Astrocyte (in vitro differentiated cells and primary cell): ENCODE measurements around the gene FAM13A. TPM values are rescaled to one million over a fixed set of nuclear protein-coding genes. Genes with fewer than 3 reads are reported as not detected.

Experiments
- DNase-seq: peaks from one replicate; pipeline ENCODE4 v3.0.0-alpha.2; 2010; ENCODE audit warnings: low read depth
- FAIRE-seq: peaks from 2 replicates; lab custom pipeline; 2011; peaks lifted over from hg19 to GRCh38; lab: Jason Lieb, UNC
- H2AFZ ChIP-seq: 2 replicates; pipeline ENCODE4 v1.6.0; 2012; ENCODE audit warnings: low read depth, low read length, inconsistent platforms
- H3K27ac ChIP-seq: 2 replicates; pipeline ENCODE4 v1.5.1; 2011; ENCODE audit warnings: low read depth, low read length, inconsistent platforms
- H3K27me3 ChIP-seq: 2 replicates; pipeline ENCODE4 v1.6.0; 2011; ENCODE audit warnings: low read length, inconsistent platforms; ENCODE audit not compliant: insufficient read depth
- H3K36me3 ChIP-seq: 2 replicates; pipeline ENCODE4 v1.5.1; 2011; ENCODE audit warnings: low read length, inconsistent platforms; ENCODE audit not compliant: insufficient read depth
- H3K4me1 ChIP-seq: 2 replicates; pipeline ENCODE4 v1.5.1; 2011; ENCODE audit warnings: low read length, inconsistent platforms; ENCODE audit not compliant: insufficient read depth
- H3K4me2 ChIP-seq: 2 replicates; pipeline ENCODE4 v1.6.0; 2012; ENCODE audit warnings: low read length, inconsistent platforms
- H3K4me3 ChIP-seq: 2 replicates; pipeline ENCODE4 v1.5.1; 2011; ENCODE audit warnings: low read depth, mild to moderate bottlenecking, low read length, inconsistent platforms; ENCODE audit not compliant: insufficient read depth
- H3K79me2 ChIP-seq: 2 replicates; pipeline ENCODE4 v1.6.0; 2012; ENCODE audit warnings: mild to moderate bottlenecking, low read length, inconsistent platforms; ENCODE audit not compliant: insufficient read depth
- H3K9ac ChIP-seq: 2 replicates; pipeline ENCODE4 v1.6.0; 2012; ENCODE audit warnings: mild to moderate bottlenecking, low read length, inconsistent platforms
- H3K9me3 ChIP-seq: 2 replicates; pipeline ENCODE4 v1.5.1; 2012; ENCODE audit warnings: low read depth, mild to moderate bottlenecking, low read length, inconsistent platforms; ENCODE audit not compliant: insufficient read depth
- H4K20me1 ChIP-seq: 2 replicates; pipeline ENCODE4 v1.6.0; 2012; ENCODE audit warnings: low read length, inconsistent platforms; ENCODE audit not compliant: insufficient read depth
- H3K27ac Mint-ChIP-seq: one replicate; pipeline ENCODE4 v1.8.0; 2021; ENCODE audit warnings: mild to moderate bottlenecking, mixed read lengths; ENCODE audit not compliant: unreplicated experiment
- H3K27me3 Mint-ChIP-seq: one replicate; pipeline ENCODE4 v1.8.0; 2021; ENCODE audit warnings: low read depth, mixed read lengths; ENCODE audit not compliant: unreplicated experiment
- H3K36me3 Mint-ChIP-seq: one replicate; pipeline ENCODE4 v1.8.0; 2021; ENCODE audit warnings: low read depth, mixed read lengths; ENCODE audit not compliant: unreplicated experiment
- H3K4me1 Mint-ChIP-seq: one replicate; pipeline ENCODE4 v1.8.0; 2021; ENCODE audit warnings: low read depth, mixed read lengths; ENCODE audit not compliant: unreplicated experiment
- H3K4me3 Mint-ChIP-seq: one replicate; pipeline ENCODE4 v1.8.0; 2021; ENCODE audit warnings: mild to moderate bottlenecking, moderate library complexity, mixed read lengths; ENCODE audit not compliant: unreplicated experiment
- H3K9me3 Mint-ChIP-seq: one replicate; pipeline ENCODE4 v1.8.0; 2021; ENCODE audit warnings: mild to moderate bottlenecking, mixed read lengths; ENCODE audit not compliant: unreplicated experiment
- CTCF ChIP-seq: IDR thresholded peaks from 2 replicates; pipeline ENCODE4 v1.5.1; 2011; ENCODE audit warnings: low read depth, mild to moderate bottlenecking, inconsistent platforms, low read length, moderate library complexity; ENCODE audit not compliant: insufficient read depth
- EZH2 ChIP-seq: IDR thresholded peaks from 2 replicates; pipeline ENCODE4 v1.6.1; 2012; ENCODE audit warnings: mild to moderate bottlenecking, low read length, inconsistent platforms; ENCODE audit not compliant: insufficient read depth
- total RNA-seq: library from RNA; stranded (reverse); gene quantifications from 2 replicates; pipeline ENCODE4 v1.2.1, GENCODE V29; 2021

Gene FAM13A
- total RNA-seq, 1 donor from 2014 or later = 12.0 TPM

- Histone ChIP-seq H3K9me3 (no peaks in the 10 kb centered on the region), H3K4me3 (no peak overlapping the region), H3K4me2 (no peak overlapping the region), H3K9ac (no peak overlapping the region), H3K36me3 (no peaks in the 10 kb centered on the region), H3K79me2 (no peaks in the 10 kb centered on the region), H3K27me3 (no peaks in the 10 kb centered on the region), H2AFZ (no peak overlapping the region), H3K4me1 (peaks cover 16% of the 10 kb centered on the region), H4K20me1 (peaks cover 3% of the 10 kb centered on the region), H3K27ac (no peak overlapping the region)
- FAIRE-seq (peak; percentile 9), DNase-seq (no peak)
- Mint-ChIP-seq H3K27me3 (no peaks in the 10 kb centered on the region), H3K27ac (no peak overlapping the region), H3K4me1 (peaks cover 20% of the 10 kb centered on the region), H3K36me3 (no peaks in the 10 kb centered on the region), H3K4me3 (no peak overlapping the region), H3K9me3 (no peaks in the 10 kb centered on the region)
- no peak for TF ChIP-seq EZH2
- TF ChIP-seq CTCF = no peak
Observed at GRCh38 chr4:88757776-88758175, 299.2 kb downstream of the FAM13A start.

- no peak overlapping the region for H3K4me2 ChIP-seq
- H3K27ac ChIP-seq = no peak overlapping the region
- no peak overlapping the region for H2AFZ ChIP-seq
- H3K27me3 ChIP-seq = no peaks in the 10 kb centered on the region
- DNase-seq (no peak), FAIRE-seq (no peak)
- H3K4me1 Mint-ChIP-seq = peaks cover 20% of the 10 kb centered on the region
- H3K27ac Mint-ChIP-seq = no peak overlapping the region
- peaks cover 16% of the 10 kb centered on the region for H3K4me1 ChIP-seq
- no peaks in the 10 kb centered on the region for H3K9me3 Mint-ChIP-seq
- H3K27me3 Mint-ChIP-seq = no peaks in the 10 kb centered on the region
- no peaks in the 10 kb centered on the region for H3K36me3 Mint-ChIP-seq
- H4K20me1 ChIP-seq = peaks cover 3% of the 10 kb centered on the region
- H3K9me3 ChIP-seq = no peaks in the 10 kb centered on the region
- no peak for TF ChIP-seq CTCF
- H3K9ac ChIP-seq = no peak overlapping the region
- H3K79me2 ChIP-seq = no peaks in the 10 kb centered on the region
- H3K4me3 ChIP-seq = no peak overlapping the region
- no peak overlapping the region for H3K4me3 Mint-ChIP-seq
- H3K36me3 ChIP-seq = no peaks in the 10 kb centered on the region
Observed at GRCh38 chr4:88757067-88757466, 299.9 kb downstream of the FAM13A start.

- Histone ChIP-seq H3K79me2 (no peaks in the 10 kb centered on the region), H3K4me1 (peaks cover 16% of the 10 kb centered on the region), H3K9me3 (no peaks in the 10 kb centered on the region), H3K36me3 (no peaks in the 10 kb centered on the region), H3K27ac (no peak overlapping the region), H3K27me3 (no peaks in the 10 kb centered on the region), H3K4me2 (no peak overlapping the region), H4K20me1 (peaks cover 3% of the 10 kb centered on the region), H3K9ac (no peak overlapping the region), H2AFZ (no peak overlapping the region), H3K4me3 (no peak overlapping the region)
- TF ChIP-seq CTCF = no peak
- no peak for TF ChIP-seq EZH2
- Mint-ChIP-seq H3K27me3 (no peaks in the 10 kb centered on the region), H3K4me3 (no peak overlapping the region), H3K4me1 (peaks cover 16% of the 10 kb centered on the region), H3K9me3 (no peaks in the 10 kb centered on the region), H3K27ac (no peak overlapping the region), H3K36me3 (peaks cover 2% of the 10 kb centered on the region)
- FAIRE-seq (no peak), DNase-seq (no peak)
Observed at GRCh38 chr4:88756149-88756548, 300.8 kb downstream of the FAM13A start.
